ENCODE measurements around the gene RNPC3.

DNA sequence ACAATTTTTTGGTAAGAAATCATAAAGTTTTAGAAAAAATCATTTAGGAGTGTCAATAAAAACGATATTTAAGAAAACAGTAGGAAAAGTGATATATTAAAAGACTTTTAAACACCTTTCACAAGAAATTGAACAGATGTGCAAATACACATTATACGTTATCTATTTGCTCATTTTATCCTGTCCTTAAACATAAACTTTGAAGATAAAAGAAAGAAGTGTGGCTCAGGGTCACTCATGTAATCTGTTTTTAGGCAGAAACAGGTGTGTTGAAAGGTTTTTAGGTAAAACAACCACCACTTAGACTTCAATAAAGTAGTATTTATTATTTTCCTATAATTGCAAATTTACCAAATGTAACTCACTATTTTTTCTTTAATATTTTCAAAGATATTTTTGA is 59.0 kb downstream of the RNPC3 start:
- TF ChIP-seq POLR2A (IDR thresholded peaks at IDR 0.05; ENCODE audit: low read depth, low read length) (no peak), POU2F2 (IDR thresholded peaks at IDR 0.05; ENCODE audit: low read depth, low read length) (no peak), POLR2AphosphoS5 (IDR thresholded peaks at IDR 0.05; ENCODE audit: low read depth, low read length) (no peak), TAF1 (IDR thresholded peaks at IDR 0.05; ENCODE audit: low read depth, low read length) (no peak), SPI1 (IDR thresholded peaks at IDR 0.05; ENCODE audit: low read depth, low read length) (no peak)

All from GM12891 (cell line).